ENCODE data around the gene SBF2.

The SBF2 gene

GRCh38 chr11:10205928-10206327 is 88.1 kb downstream of the SBF2 start:
- Histone ChIP-seq H3K4me2 (ENCODE audit: low read length, poor library complexity, severe bottlenecking) (no peak overlapping the region), H3K4me3 (ENCODE audit: insufficient read depth in 1 of 2, low read depth in 1 of 2, low read length in 2 of 2) (no peak overlapping the region), H2BK12ac (ENCODE audit: low read length in 2 of 2) (no peak overlapping the region), H2BK120ac (ENCODE audit: low read depth, low read length) (no peak overlapping the region), H3K18ac (ENCODE audit: low read depth in 1 of 2, low read length in 2 of 2) (no peak overlapping the region), H2BK15ac (ENCODE audit: low read depth, poor library complexity, severe bottlenecking) (no peak overlapping the region), H3K14ac (ENCODE audit: low read length in 2 of 2) (no peak overlapping the region), H3K27me3 (ENCODE audit: control insufficient read depth in 1 of 2, insufficient read depth in 1 of 2, low read length in 2 of 2) (no peaks in the 10 kb centered on the region), H3K36me3 (ENCODE audit: control insufficient read depth in 1 of 2, insufficient read depth in 2 of 2, low read depth in 1 of 2, low read length in 2 of 2) (peaks cover 0 to 6% of the 10 kb centered on the region in 2 experiments), H3K4me1 (ENCODE audit: control insufficient read depth, insufficient read depth, low read depth, low read length) (no peaks in the 10 kb centered on the region), H2AK5ac (ENCODE audit: low read length, severe bottlenecking) (no peak overlapping the region), H3K27ac (ENCODE audit: low read length, poor library complexity, severe bottlenecking) (no peak overlapping the region), H3K23ac (ENCODE audit: low read length in 2 of 2) (no peak overlapping the region), H2AFZ (ENCODE audit: low read depth, low read length) (no peak overlapping the region), H2BK5ac (ENCODE audit: low read depth, low read length, poor library complexity, severe bottlenecking) (no peak overlapping the region), H3K9me3 (ENCODE audit: control insufficient read depth, low read length) (peaks cover 26% of the 10 kb centered on the region), H3K9ac (ENCODE audit: low read length) (no peak overlapping the region), H4K91ac (ENCODE audit: low read length) (no peak overlapping the region), H4K8ac (ENCODE audit: low read length) (peak overlapping the region; percentile 14), H3K79me1 (replicated peaks; ENCODE audit: low read length, poor library complexity, severe bottlenecking) (peaks cover 8% of the 10 kb centered on the region), H3K4ac (ENCODE audit: low read depth in 1 of 2, low read length in 2 of 2) (no peak overlapping the region)
- WGBS = 11% methylated on average over 1 of the region's 1 CpG
- no peak for DNase-seq

- Histone ChIP-seq H4K8ac (ENCODE audit: low read length) (no peak overlapping the region), H3K4ac (ENCODE audit: low read depth in 1 of 2, low read length in 2 of 2) (no peak overlapping the region), H3K18ac (ENCODE audit: low read depth in 1 of 2, low read length in 2 of 2) (no peak overlapping the region), H3K4me2 (ENCODE audit: low read length, poor library complexity, severe bottlenecking) (no peak overlapping the region), H3K27me3 (ENCODE audit: control insufficient read depth in 1 of 2, insufficient read depth in 1 of 2, low read length in 2 of 2) (no peaks in the 10 kb centered on the region), H3K9ac (ENCODE audit: low read length) (no peak overlapping the region), H3K9me3 (ENCODE audit: control insufficient read depth, low read length) (peaks cover 26% of the 10 kb centered on the region), H2BK120ac (ENCODE audit: low read depth, low read length) (no peak overlapping the region), H3K14ac (ENCODE audit: low read length in 2 of 2) (no peak overlapping the region), H3K79me1 (replicated peaks; ENCODE audit: low read length, poor library complexity, severe bottlenecking) (peaks cover 15% of the 10 kb centered on the region), H3K27ac (ENCODE audit: low read length, poor library complexity, severe bottlenecking) (no peak overlapping the region), H3K36me3 (ENCODE audit: control insufficient read depth in 1 of 2, insufficient read depth in 2 of 2, low read depth in 1 of 2, low read length in 2 of 2) (peaks cover 0 to 8% of the 10 kb centered on the region in 2 experiments), H3K4me3 (ENCODE audit: insufficient read depth in 1 of 2, low read depth in 1 of 2, low read length in 2 of 2) (no peak overlapping the region), H3K4me1 (ENCODE audit: control insufficient read depth, insufficient read depth, low read depth, low read length) (no peaks in the 10 kb centered on the region), H2AK5ac (ENCODE audit: low read length, severe bottlenecking) (no peak overlapping the region), H2BK15ac (ENCODE audit: low read depth, poor library complexity, severe bottlenecking) (no peak overlapping the region), H2AFZ (ENCODE audit: low read depth, low read length) (no peak overlapping the region), H2BK5ac (ENCODE audit: low read depth, low read length, poor library complexity, severe bottlenecking) (no peak overlapping the region), H3K23ac (ENCODE audit: low read length in 2 of 2) (no peak overlapping the region), H2BK12ac (ENCODE audit: low read length in 2 of 2) (no peak overlapping the region), H4K91ac (ENCODE audit: low read length) (no peak overlapping the region)
- no peak for DNase-seq
- WGBS = 100% methylated on average over 1 of the region's 4 CpGs
Observed at GRCh38 chr11:10204021-10204420, 90.0 kb downstream of the SBF2 start.

GRCh38 chr11:10201343-10201742 is 92.7 kb downstream of the SBF2 start:
- Histone ChIP-seq H3K4me1 (ENCODE audit: control insufficient read depth, insufficient read depth, low read depth, low read length) (no peaks in the 10 kb centered on the region), H3K36me3 (ENCODE audit: control insufficient read depth in 1 of 2, insufficient read depth in 2 of 2, low read depth in 1 of 2, low read length in 2 of 2) (peaks cover 0 to 8% of the 10 kb centered on the region in 2 experiments), H3K4me3 (ENCODE audit: insufficient read depth in 1 of 2, low read depth in 1 of 2, low read length in 2 of 2) (no peak overlapping the region), H3K79me1 (replicated peaks; ENCODE audit: low read length, poor library complexity, severe bottlenecking) (peaks cover 23% of the 10 kb centered on the region), H3K27ac (ENCODE audit: low read length, poor library complexity, severe bottlenecking) (no peak overlapping the region), H3K14ac (ENCODE audit: low read length in 2 of 2) (no peak overlapping the region), H2AK5ac (ENCODE audit: low read length, severe bottlenecking) (no peak overlapping the region), H2BK15ac (ENCODE audit: low read depth, poor library complexity, severe bottlenecking) (no peak overlapping the region), H3K4me2 (ENCODE audit: low read length, poor library complexity, severe bottlenecking) (no peak overlapping the region), H3K23ac (ENCODE audit: low read length in 2 of 2) (no peak overlapping the region), H4K91ac (ENCODE audit: low read length) (no peak overlapping the region), H2BK12ac (ENCODE audit: low read length in 2 of 2) (no peak overlapping the region), H3K4ac (ENCODE audit: low read depth in 1 of 2, low read length in 2 of 2) (no peak overlapping the region), H2AFZ (ENCODE audit: low read depth, low read length) (no peak overlapping the region), H3K9me3 (ENCODE audit: control insufficient read depth, low read length) (peaks cover 30% of the 10 kb centered on the region), H3K9ac (ENCODE audit: low read length) (no peak overlapping the region), H2BK5ac (ENCODE audit: low read depth, low read length, poor library complexity, severe bottlenecking) (no peak overlapping the region), H2BK120ac (ENCODE audit: low read depth, low read length) (no peak overlapping the region), H3K18ac (ENCODE audit: low read depth in 1 of 2, low read length in 2 of 2) (no peak overlapping the region), H4K8ac (ENCODE audit: low read length) (no peak overlapping the region), H3K27me3 (ENCODE audit: control insufficient read depth in 1 of 2, insufficient read depth in 1 of 2, low read length in 2 of 2) (no peaks in the 10 kb centered on the region)
- DNase-seq = no peak
- 81% methylated on average over 1 of the region's 1 CpG for WGBS

DNA sequence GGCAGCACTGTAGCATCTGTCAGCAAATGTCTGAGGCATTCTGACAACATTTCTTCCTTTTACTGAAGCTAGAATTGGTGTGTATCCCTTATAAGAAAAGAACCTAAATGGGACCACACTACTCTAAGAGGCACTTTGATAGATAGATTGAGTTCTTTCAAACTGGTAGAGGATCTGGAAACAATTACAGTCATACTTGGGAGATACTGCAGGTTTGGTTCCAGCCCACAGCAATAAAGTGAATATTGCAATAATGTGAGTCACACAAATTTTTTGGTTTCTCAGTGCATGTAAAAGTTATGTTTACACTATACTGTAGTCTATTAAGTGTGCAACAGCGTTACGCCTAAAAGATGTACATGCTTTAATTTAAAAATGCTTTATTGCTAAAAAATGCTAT is 96.9 kb downstream of the SBF2 start:
- Histone ChIP-seq H3K4me1 (ENCODE audit: control insufficient read depth, insufficient read depth, low read depth, low read length) (no peaks in the 10 kb centered on the region), H3K9ac (ENCODE audit: low read length) (no peak overlapping the region), H2AK5ac (ENCODE audit: low read length, severe bottlenecking) (no peak overlapping the region), H4K91ac (ENCODE audit: low read length) (no peak overlapping the region), H3K36me3 (ENCODE audit: control insufficient read depth in 1 of 2, insufficient read depth in 2 of 2, low read depth in 1 of 2, low read length in 2 of 2) (peaks cover 0 to 15% of the 10 kb centered on the region in 2 experiments), H3K4me2 (ENCODE audit: low read length, poor library complexity, severe bottlenecking) (no peak overlapping the region), H3K9me3 (ENCODE audit: control insufficient read depth, low read length) (peaks cover 6% of the 10 kb centered on the region), H2BK5ac (ENCODE audit: low read depth, low read length, poor library complexity, severe bottlenecking) (no peak overlapping the region), H2BK15ac (ENCODE audit: low read depth, poor library complexity, severe bottlenecking) (no peak overlapping the region), H3K4me3 (ENCODE audit: insufficient read depth in 1 of 2, low read depth in 1 of 2, low read length in 2 of 2) (no peak overlapping the region), H3K18ac (ENCODE audit: low read depth in 1 of 2, low read length in 2 of 2) (no peak overlapping the region), H3K23ac (ENCODE audit: low read length in 2 of 2) (no peak overlapping the region), H2BK120ac (ENCODE audit: low read depth, low read length) (no peak overlapping the region), H3K27ac (ENCODE audit: low read length, poor library complexity, severe bottlenecking) (no peak overlapping the region), H3K14ac (ENCODE audit: low read length in 2 of 2) (no peak overlapping the region), H3K4ac (ENCODE audit: low read depth in 1 of 2, low read length in 2 of 2) (no peak overlapping the region), H3K27me3 (ENCODE audit: control insufficient read depth in 1 of 2, insufficient read depth in 1 of 2, low read length in 2 of 2) (no peaks in the 10 kb centered on the region), H3K79me1 (replicated peaks; ENCODE audit: low read length, poor library complexity, severe bottlenecking) (peaks cover 22% of the 10 kb centered on the region), H2AFZ (ENCODE audit: low read depth, low read length) (no peak overlapping the region), H2BK12ac (ENCODE audit: low read length in 2 of 2) (no peak overlapping the region), H4K8ac (ENCODE audit: low read length) (no peak overlapping the region)
- no peak for DNase-seq
- WGBS = no CpG with 5 or more reads among the region's 2 CpGs

Data from mesenchymal stem cell (in vitro differentiated cells and primary cell).